Prostate gland (tissue), 2 donors: ENCODE data around the gene EIF4G3. TPM values are rescaled to one million over a fixed set of nuclear protein-coding genes. Genes with fewer than 3 reads are reported as not detected.

Experiments
- DNase-seq: peaks from one replicate; pipeline ENCODE4 v3.0.0-alpha.2; 2019; ENCODE audit warnings: low spot score
- H3K27ac ChIP-seq, 2 donors: fragments of 200-600 bp; sonication (generic); 2 replicates each; pipeline ENCODE4 v1.5.1; 2017 to 2019
- H3K27me3 ChIP-seq: fragments of 200-600 bp; sonication (generic); replicated peaks from 2 replicates; pipeline ENCODE4 v1.5.1; 2019; ENCODE audit not compliant: insufficient read depth
- H3K36me3 ChIP-seq, 2 donors: fragments of 200-600 bp; sonication (generic); 1 replicate in 1 of 2; 2 replicates in 1 of 2; pipeline versions ENCODE4 v1.5.1 to v1.8.1; 2017 to 2019
- H3K4me1 ChIP-seq: fragments of 200-600 bp; sonication (generic); replicated peaks from 2 replicates; pipeline ENCODE4 v1.5.1; 2019
- H3K4me3 ChIP-seq, 2 donors: fragments of 200-600 bp; sonication (generic); 2 replicates each; pipeline ENCODE4 v1.5.1; 2017 to 2019
- H3K9me3 ChIP-seq: fragments of 200-600 bp; sonication (generic); 2 replicates; pipeline ENCODE4 v1.5.1; 2017
- POLR2A ChIP-seq: fragments of 450-650 bp; IDR thresholded peaks from one replicate; pipeline ENCODE4 v1.6.1; 2016; ENCODE audit warnings: antibody characterized with exemption, mild to moderate bottlenecking
- POLR2AphosphoS5 ChIP-seq: sonication (generic); formaldehyde crosslinking; IDR thresholded peaks from one replicate; pipeline ENCODE4 v1.6.1; 2017; ENCODE audit warnings: antibody characterized with exemption
- WGBS: methylation state at CpG from one replicate; pipeline ENCODE4 v1.1.5; 2018; 5-methylcytosine and 5-hydroxymethylcytosine counted together
- intact Hi-C: fragments of 100-400 bp; cut with DNase I; formaldehyde crosslinking; loops from one replicate; pipeline ENCODE4 v1.14.2; 2022
- total RNA-seq, 2 donors: library from RNA; depleted of rRNA; stranded (reverse); fragments of >200 nt; gene quantifications; one replicate each; pipeline ENCODE4 v1.1.0, GENCODE V29; 2016
- TF ChIP-seq, protein P1 (sequence below), 4 experiments: fragments of 200-600 bp in 2 of 4; fragments of 450-650 bp in 2 of 4; sonication (generic) in 2 of 4; IDR thresholded peaks; 1 replicate in 3 of 4; 2 replicates in 1 of 4; pipeline ENCODE4 v1.5.1; 2016 to 2019; ENCODE audit warnings: antibody characterized with exemption in 4 of 4, mild to moderate bottlenecking in 2 of 4, moderate library complexity in 2 of 4

The EIF4G3 gene
- total RNA-seq, 2 donors from 2014 or later: 28.3 to 81.1 TPM

DNA sequence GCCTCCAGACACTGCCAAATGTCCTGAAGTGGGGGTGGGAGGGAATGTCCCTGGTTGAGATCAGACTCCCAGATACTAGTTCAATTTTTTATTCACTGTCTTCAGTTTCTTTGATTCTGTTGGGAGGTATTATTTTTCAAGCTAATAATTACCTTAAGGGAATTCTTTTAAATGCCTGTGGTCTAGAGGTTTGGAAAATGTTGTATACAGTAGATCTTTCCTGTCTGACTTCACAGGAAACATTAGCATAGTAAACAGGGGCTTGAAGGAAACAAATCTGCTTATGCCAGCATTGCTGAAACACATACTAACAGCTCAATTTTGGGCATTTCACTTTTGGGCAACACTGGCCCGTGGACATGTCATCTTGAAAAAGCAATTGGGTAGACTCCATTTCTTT is 305.3 kb downstream of the EIF4G3 start:
- Histone ChIP-seq H3K27ac (no peak overlapping the region), H3K36me3 (no peaks in the 10 kb centered on the region), H3K4me1 (no peaks in the 10 kb centered on the region), H3K9me3 (no peaks in the 10 kb centered on the region), H3K27me3 (no peaks in the 10 kb centered on the region), H3K4me3 (no peak overlapping the region)
- TF ChIP-seq POLR2AphosphoS5 (no peak), POLR2A (no peak)
- TF ChIP-seq, protein P1, sequence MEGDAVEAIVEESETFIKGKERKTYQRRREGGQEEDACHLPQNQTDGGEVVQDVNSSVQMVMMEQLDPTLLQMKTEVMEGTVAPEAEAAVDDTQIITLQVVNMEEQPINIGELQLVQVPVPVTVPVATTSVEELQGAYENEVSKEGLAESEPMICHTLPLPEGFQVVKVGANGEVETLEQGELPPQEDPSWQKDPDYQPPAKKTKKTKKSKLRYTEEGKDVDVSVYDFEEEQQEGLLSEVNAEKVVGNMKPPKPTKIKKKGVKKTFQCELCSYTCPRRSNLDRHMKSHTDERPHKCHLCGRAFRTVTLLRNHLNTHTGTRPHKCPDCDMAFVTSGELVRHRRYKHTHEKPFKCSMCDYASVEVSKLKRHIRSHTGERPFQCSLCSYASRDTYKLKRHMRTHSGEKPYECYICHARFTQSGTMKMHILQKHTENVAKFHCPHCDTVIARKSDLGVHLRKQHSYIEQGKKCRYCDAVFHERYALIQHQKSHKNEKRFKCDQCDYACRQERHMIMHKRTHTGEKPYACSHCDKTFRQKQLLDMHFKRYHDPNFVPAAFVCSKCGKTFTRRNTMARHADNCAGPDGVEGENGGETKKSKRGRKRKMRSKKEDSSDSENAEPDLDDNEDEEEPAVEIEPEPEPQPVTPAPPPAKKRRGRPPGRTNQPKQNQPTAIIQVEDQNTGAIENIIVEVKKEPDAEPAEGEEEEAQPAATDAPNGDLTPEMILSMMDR (IDR thresholded peaks at IDR 0.05): no peak
- intact Hi-C loops: no loop called here
- 36% methylated on average over 1 of the region's 1 CpG for WGBS
- DNase-seq: no peak

DNA sequence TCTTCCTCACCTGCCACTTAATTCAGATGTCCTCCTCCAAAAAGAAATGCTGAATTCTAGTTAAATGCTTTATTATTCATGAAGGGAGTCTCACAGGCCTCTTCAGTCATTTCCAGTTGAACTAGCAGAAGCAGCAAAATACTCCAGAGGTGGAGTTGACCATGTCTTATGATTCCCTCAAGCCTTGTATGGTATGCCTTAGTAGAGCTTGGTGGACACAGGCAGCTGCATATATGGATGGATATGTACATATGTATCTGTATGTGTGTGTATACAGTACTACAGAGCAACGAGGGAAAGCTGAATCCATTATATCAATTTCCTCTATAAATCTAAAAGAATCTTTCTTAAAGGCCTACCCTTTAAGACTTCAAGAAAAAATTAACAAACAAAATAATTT is 306.0 kb downstream of the EIF4G3 start:
- intact Hi-C loops: no loop called here
- no peaks in the 10 kb centered on the region for H3K4me1 ChIP-seq
- H3K27me3 ChIP-seq: no peaks in the 10 kb centered on the region
- no peak overlapping the region for H3K27ac ChIP-seq
- no peaks in the 10 kb centered on the region for H3K9me3 ChIP-seq
- no peak for DNase-seq
- H3K4me3 ChIP-seq: no peak overlapping the region
- WGBS: 63% methylated on average over 1 of the region's 1 CpG
- no peaks in the 10 kb centered on the region for H3K36me3 ChIP-seq
- TF ChIP-seq POLR2A: no peak
- TF ChIP-seq, protein P1 (IDR thresholded peaks at IDR 0.05): no peak

DNA sequence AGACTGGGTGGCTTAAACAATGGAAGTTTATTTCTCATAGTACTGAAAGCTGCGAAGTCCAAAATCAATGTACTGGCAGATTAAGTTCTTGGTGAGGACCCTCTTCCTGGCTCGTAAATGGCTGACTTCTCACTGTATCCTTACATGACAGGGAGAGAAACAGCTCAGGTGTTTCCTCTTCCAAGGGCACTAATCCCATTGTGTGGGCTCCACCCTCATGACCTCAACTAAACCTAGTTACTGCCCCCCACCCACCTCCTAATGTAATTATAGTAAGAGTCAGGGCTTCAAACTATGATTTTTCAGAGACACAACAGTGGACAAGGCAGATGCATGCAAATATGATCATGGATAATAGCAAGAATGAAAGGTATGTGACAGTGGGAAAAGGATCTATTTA is 308.4 kb downstream of the EIF4G3 start:
- Histone ChIP-seq H3K9me3 (no peaks in the 10 kb centered on the region), H3K27ac (no peak overlapping the region), H3K4me1 (no peaks in the 10 kb centered on the region), H3K36me3 (no peaks in the 10 kb centered on the region), H3K4me3 (no peak overlapping the region), H3K27me3 (no peaks in the 10 kb centered on the region)
- TF ChIP-seq POLR2A (no peak), POLR2AphosphoS5 (no peak)
- TF ChIP-seq, protein P1 (IDR thresholded peaks at IDR 0.05): no peak
- intact Hi-C loops: no loop called here
- WGBS: 88% methylated on average over 2 of the region's 2 CpGs
- DNase-seq: no peak

DNA sequence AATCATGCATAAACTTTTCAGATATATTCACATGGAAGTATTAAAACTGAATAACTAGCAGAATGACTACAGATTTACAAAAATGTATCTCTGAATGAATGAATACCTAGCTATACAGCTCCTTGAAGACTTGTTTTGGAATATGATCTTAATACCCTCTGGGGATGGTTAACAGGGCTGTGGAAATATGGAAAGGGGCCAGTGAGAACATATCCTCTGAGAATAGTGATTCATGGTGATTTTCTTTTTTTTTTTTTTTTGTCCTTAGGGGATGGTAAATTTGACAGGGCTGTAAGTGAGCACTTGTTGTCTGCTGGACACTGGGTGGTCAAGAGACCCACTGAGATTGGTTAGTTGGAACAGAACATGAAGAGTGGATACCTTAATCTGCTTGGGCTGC is 308.9 kb downstream of the EIF4G3 start:
- H3K4me3 ChIP-seq: no peak overlapping the region
- no peak for DNase-seq
- no peaks in the 10 kb centered on the region for H3K36me3 ChIP-seq
- intact Hi-C loops: no loop called here
- H3K4me1 ChIP-seq: no peaks in the 10 kb centered on the region
- no peaks in the 10 kb centered on the region for H3K9me3 ChIP-seq
- no peak for TF ChIP-seq POLR2A
- no peaks in the 10 kb centered on the region for H3K27me3 ChIP-seq
- H3K27ac ChIP-seq: no peak overlapping the region

DNA sequence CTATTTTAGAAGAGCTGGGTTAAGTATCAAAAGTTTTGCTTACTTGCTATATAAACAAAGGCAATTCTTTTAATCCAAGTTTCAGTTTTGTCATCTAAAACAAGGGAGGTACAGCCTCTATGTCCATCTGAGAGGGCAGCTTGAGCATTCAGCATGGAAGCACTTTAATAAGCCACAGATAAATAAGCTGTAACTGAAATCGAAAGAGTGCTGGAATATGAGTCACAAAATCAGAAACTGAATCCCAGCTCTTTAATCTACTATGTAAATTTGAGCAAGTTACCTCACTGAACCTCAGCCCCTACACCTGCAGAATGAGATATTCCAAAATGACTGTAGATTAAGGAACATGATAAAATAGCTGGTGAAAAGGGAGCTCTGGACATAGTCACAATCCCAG is 309.6 kb downstream of the EIF4G3 start:
- TF ChIP-seq, protein P1 (IDR thresholded peaks at IDR 0.05): no peak
- TF ChIP-seq POLR2AphosphoS5: no peak
- TF ChIP-seq POLR2A: no peak
- Histone ChIP-seq H3K27ac (no peak overlapping the region), H3K27me3 (no peaks in the 10 kb centered on the region), H3K4me1 (no peaks in the 10 kb centered on the region), H3K36me3 (no peaks in the 10 kb centered on the region), H3K9me3 (no peaks in the 10 kb centered on the region), H3K4me3 (no peak overlapping the region)
- 56% methylated on average over 1 of the region's 1 CpG for WGBS
- intact Hi-C loops: no loop called here
- DNase-seq: no peak
